Fibroblast of the conjunctiva (primary cell): ENCODE data around the gene CHRND.

ENCODE experiments used
- DNase-seq: peaks from one replicate; pipeline ENCODE4 v3.0.0-alpha.2; 2010; ENCODE audit warnings: low read depth

Gene CHRND

DNA sequence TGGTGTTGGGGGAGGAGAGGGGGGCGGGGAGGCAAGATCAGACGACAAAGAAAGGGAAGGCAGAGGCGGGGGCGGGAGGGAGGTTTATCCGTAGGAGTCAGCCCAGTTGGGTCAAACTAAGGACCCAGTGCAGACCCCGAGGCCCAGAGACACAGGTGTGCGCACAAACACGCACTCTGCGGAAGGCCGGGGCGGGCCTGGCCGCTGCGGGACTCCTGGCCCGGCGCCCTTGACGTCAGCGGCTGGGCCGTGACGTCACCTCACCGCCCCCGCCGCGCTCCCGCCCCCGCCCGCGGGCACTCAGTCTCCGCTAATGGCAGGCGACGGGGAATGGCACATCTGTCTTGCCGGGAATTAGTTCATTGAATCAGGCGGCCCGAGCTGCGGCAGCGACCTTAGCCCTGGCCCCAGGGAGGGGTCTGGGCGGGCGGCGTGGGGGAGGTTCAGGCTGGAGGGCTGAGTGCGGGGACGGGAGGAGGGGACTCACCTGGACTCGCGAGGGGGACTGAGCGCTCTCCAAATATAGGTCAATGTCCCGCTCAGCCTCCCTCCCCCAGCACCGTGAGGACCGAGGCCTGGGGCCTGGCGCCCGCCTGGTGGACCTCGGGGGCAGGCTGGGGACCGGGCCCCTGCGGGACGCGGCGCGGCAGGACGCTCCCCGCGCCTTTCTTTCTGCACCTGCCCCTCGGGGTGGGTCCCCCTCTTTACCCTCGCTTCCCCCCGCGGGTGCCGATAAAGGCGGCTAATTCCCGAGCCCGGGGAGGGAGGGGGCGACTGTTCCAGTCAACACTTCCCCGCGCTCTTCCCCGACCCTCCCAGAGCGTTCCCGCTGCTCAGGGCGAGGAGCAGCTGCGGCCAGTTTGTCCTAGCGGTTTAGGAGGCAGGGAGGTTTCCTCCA, 22.8 kb upstream of the CHRND start:
- DNase-seq, result no peak

DNA sequence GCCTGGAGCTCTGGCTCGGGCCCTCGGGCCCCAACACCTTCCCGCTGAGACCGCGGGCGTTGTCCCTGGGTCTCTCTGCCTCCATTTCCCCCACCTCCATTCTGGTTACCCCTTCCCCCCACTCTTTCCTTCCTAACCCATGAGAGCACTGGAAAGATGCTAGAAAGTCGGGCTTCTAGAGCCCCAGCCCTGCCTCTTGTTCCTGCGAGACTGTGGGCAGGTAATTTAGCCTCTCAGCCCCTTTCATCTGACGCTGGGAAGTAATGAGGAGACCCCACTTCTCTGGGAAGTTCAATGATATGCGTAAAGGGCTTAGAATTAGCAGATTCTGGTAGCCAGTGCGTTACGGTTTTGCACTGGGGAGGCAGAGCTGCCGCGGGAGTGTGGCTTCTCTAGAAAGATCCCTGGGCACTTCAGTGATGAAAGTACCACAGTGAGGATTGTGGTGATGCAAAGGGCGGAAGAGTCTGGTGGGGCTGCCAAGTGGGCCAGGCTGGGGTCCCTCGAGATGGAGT, 22.1 kb upstream of the CHRND start:
- no peak for DNase-seq

DNA sequence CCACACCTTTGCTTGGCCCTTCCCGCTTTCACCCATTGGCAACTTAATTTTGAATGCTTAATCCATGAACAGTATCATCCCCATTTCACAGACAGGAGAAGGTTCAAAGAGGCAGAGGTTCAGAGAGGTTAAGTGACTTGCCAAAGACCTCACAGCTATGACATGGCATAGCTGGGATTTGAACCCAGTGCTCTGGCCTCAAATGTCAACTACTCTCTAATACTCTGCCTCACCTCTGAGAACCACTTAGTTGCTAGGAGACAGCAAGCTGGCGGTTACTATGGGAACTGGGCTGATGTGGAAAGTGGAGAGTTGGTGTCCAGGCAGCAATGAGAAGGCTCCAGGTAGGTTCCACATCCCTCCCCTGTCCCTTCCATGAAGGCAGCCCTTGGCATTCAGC, 21.5 kb upstream of the CHRND start:
- DNase-seq, result no peak

DNA sequence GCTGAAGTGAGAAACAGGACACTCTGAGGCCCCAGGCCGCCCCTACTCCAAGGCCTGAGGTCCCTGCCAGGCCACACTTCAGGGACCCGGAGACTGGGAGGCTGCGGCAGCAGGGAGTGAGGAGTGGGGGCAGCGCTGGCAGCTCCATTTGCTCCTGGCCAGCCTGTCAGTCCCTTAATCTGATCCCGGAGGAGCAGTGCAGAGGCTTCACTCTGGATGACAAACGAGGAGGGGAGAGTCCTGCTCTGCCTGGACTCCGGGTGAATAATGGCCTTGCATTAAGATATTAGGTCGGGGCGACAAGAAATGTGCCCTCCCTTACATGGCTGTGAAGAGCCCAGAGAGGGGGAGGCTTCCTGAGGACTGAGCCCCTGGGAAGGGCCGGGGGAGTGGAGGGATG, 20.1 kb upstream of the CHRND start:
- DNase-seq, result no peak

DNA sequence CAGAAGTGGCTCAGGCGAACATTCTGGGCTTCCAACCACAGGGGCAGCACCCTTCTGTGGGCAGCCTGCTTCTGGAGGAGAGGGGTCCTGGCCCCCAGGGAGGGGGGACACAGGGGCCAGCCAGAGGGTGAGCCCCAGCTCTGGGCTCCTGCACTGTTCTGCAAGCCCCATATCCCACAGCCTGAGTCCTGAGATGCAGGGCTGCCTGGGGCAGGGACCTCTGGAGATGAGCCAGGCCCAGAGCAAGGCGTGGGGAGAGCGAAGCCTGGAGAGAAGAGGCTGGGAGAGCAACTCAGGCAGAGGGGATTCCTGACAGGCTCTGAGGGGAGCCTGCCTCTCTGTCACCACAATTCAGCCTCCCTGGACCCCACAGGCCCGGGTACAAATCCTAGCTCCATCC, 19.3 kb upstream of the CHRND start:
- no peak for DNase-seq

DNA sequence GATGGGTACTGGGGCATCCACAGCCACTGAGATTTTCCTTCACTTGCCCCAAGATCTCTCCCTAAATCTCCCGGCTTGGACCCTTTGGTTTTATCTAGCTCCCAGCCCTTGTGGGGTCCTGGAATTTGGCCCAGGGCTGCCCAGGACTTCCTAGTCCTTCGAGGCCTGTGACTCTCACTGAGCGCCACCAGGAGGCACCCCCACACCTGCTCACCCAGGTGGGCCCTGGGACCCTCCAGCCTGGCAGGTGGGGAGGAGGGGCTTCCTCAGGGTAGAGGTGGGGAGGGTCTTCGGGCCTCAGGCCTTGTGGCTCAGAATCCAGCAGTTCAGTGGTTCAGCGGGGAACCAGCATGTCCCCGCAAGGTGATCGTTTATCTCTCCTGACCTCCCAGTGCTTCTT, 17.7 kb upstream of the CHRND start:
- DNase-seq, result no peak

DNA sequence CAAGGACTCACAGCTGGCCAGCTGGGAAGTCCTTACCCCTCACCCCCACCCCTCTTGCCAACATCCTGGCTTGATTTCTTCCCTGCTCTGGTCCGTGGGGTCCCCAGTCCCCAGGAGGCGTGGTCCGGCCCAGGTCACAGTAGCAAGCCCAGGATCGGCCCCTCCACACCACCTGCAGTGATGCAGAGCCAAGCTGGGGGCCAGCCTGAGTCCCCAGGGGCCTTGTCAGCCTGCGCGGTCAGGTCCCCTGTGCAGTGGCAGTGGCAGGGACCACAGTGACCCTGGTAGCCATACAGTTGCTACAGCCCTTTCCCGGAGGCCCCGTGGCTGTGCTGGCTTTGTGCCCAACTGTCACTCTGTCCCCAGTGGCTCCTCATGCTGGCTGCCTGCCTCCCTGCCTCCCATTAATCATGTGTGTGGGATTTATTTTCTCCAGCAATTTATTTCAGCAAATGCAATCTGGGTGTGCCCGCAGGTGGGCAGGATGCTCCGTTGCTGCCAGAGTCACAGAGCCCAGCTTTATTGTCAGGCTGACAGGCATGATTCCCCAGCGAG, 14.5 kb upstream of the CHRND start:
- DNase-seq, result no peak

DNA sequence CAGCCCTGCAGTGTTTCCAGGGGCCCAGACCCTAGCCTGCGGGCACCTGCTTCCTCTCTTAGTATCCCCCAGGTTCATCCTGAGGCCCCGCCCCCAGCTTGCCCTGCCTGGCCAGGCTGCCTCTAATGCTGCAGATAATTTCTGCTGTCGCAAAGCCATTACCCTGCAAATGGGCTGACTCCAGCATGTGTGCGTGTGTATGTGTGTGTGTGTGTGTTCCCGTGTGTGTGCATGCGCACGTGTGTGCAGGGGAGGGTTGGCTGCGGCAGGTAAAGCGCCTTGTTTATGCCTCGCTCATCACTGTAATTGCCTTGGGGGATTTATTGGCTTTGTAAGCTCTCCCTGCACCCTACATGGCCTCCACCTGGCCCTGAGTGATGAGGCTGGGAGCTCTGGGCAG, 13.4 kb upstream of the CHRND start:
- DNase-seq, result no peak

DNA sequence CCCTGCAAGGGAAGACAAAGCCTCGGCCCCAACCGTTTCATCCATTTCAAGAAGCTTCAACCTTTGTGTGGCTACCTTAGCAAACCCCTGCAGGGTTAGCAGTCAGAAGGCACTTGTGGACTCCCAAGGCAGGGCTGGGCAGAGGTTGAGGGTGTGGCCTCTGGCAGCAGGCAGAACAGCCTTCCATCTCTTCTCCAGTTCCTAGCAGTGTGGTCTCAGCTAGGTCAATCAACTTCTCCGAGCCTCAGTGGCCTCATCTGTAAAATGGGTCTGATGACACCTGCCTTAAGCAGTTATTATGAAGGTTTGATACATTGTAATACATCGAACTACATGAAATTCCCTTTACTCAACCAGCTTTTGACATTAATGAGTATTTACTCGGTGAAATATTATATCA, 12.6 kb upstream of the CHRND start:
- DNase-seq, result no peak

DNA sequence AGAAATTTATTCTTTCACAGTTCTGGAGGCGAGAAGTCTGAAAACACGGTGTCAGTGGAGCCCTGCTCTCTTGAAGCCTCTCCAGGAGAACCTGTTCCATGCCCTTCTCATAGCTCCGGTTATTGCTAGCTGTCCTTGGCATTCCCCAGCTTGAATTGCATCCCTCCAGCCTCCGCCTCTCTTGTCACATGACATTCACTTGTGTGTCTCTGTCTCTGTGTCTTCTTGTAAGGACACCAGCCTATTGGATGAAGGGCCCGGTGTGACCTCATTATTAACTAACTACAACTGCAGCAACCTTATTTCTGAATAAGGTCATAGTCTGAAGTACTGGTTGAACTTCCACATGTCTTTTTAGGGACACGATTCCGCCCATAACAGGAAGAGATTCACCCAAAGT, 10.3 kb upstream of the CHRND start:
- no peak for DNase-seq

DNA sequence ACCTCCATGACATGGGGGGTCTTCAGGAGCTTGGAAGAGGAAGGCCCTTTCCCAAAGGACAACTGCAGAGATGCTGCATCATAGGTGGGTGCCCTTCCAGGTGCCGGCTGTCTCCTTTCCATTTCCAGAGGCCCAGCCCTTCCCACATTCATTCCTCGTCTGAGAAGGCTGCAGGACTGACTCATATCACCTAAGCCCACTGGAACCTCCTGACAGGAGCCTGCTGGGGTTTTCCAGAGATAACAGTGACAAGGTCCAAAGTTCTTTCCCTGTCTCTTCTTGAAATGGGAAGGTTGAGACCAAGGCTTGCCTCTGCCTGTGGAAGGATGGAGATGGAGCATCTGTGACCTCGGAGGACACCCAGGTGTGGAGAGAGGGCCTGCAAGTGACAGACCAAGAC, 9.4 kb upstream of the CHRND start:
- no peak for DNase-seq

DNA sequence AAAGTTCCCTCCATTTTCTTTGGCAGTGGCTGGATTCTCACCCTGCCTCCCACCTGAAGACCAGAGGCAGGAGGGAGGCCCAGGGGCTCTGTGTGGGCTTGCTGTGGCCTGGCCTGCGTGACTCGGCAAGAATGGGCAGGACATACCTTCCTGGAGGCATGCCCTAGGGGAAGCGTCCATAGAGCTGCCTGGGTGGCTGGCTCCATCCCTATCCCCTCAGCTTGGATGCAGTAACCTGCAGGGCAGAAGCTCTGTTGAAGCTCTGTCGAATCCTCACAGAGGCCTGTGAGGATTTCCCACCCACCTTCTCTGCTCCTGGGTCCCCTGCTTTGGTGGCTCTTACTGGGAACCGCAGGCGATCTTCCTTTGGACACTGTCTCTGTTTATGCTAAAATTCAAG, 7.1 kb upstream of the CHRND start:
- no peak for DNase-seq

DNA sequence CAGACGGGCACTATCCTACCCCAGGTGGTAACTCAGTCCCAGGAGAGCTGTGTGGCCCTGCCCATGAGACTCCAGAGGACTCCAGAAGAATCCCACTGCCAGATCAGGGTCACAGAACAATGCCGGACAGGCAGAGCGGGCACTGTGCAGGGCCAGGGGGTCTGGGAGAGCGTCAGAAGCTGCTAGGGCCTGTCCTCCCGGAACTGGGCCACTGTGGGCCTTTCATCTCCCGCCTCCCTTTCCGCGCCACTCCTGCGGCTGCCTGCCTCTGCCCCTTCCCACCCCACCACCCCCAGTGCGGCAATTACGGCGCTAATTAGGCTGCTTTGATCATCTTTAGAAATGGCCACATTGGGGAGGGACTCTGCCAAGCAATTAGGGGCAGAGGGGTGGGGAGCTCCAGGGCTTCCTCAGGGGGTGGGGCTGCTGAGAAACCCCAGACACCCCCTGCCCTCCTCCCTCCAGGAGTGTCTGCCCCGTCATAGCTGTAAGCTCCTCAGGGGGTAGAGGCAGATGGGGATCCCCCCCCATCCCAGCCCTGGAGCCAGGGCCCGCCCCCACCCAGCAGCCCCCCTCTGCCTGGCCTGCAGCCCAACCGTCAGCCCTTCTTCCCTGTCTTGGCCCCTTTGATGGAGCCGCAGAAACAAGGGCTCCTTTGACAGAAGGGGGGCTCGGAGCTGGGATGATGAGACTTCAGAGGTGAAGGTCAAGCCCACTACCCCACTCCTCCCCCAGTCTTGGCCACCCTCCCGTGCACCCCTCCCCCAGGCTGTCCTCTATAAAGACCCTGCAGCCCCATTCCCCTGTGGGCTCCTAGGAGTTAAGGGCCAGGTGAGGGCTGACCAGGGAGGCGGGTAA, 6.2 kb upstream of the CHRND start, which contains the start of gene PRSS56:
PRSS56 (plus strand) TSS at position 808 of the 858 bp plus-strand sequence. CDS start 211 bp downstream, outside the sequence.
- DNase-seq, result no peak

DNA sequence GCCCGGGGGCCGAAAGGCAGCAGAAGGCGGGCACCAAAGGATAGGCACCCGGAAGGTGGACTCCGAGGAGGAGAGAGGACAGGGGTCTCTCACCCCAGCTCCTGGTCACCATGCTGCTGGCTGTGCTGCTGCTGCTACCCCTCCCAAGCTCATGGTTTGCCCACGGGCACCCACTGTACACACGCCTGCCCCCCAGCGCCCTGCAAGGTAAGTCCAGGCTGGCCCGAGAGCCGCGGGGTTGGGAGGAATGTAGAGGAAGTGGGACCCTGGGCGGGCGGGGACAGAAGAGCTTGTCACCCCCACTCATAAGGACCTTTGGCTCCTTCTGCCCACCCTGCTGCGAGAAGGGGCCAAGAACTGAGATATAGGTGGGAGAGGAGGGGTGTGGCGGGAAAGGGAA, 5.5 kb upstream of the CHRND start:
- DNase-seq, result no peak

DNA sequence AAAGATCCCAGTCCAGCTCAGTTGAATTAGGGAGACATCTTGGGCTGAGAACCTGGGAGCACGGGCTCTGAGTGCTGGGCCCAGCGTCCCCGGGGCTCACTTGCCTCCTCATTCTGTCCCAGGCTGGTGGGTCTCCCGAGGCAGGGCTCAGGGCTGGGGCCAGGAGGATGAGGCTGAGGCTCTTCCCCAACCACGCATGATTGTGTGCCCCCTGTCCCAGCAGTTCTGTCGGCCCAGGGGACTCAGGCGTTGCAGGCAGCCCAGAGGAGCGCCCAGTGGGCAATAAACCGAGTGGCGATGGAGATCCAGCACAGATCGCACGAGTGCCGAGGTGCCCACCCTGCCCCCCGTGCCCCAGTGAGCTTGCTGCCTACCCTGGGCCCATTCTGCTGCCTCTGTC, 4.9 kb upstream of the CHRND start:
- DNase-seq, result no peak

DNA sequence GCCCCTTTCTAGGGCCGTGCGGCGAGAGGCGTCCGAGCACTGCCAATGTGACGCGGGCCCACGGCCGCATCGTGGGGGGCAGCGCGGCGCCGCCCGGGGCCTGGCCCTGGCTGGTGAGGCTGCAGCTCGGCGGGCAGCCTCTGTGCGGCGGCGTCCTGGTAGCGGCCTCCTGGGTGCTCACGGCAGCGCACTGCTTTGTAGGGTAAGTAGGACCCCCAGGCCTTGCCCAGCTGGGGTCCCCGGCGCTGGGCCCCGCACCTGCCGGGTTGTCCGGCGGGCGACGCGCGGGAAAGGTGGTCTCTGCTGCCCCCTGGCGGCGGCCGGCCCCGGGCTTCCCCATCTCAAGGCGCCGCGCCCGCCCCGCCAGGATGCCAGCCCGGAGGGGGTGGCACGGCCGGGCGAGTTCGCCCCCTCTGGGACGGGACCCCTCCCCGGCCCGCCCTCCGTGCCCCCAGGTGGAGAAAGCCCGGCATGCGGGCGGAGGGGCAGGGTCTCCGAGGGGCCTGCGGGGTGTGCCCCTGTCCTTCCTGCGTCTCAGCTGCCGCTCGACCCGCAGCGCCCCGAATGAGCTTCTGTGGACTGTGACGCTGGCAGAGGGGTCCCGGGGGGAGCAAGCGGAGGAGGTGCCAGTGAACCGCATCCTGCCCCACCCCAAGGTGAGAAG, 3.9 kb upstream of the CHRND start:
- DNase-seq, result no peak

DNA sequence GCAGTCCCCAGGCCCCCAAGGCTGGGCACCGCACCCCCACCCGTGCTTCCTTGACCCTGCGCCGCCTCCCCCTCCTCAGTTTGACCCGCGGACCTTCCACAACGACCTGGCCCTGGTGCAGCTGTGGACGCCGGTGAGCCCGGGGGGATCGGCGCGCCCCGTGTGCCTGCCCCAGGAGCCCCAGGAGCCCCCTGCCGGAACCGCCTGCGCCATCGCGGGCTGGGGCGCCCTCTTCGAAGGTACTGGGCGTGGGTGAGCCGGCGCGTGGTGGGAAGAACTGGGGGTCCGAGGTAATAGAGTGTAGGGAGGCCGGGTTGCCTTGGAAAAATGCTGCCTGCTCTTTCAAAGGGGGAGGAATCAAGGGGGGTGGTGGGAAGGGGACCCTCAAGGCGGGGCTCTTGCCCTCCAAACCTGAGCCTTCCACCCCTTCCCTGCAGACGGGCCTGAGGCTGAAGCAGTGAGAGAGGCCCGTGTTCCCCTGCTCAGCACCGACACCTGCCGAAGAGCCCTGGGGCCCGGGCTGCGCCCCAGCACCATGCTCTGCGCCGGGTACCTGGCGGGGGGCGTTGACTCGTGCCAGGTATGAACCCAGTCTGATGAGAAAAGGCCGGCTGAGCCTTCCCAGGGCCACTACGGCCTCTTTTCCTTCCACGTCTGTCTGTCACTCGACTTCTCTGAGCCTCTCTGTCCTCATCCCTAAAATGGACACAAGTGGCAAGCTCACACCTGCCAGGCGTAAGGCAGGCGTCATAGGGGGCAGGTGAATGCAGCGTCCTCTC, 3.1 kb upstream of the CHRND start:
- DNase-seq, result no peak

DNA sequence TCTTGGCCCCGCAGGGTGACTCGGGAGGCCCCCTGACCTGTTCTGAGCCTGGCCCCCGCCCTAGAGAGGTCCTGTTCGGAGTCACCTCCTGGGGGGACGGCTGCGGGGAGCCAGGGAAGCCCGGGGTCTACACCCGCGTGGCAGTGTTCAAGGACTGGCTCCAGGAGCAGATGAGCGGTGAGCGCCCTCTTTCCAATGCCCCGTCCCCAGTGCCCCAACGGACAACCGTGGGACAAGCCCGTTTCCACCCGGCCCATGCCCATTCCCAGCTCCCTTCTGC, 2.6 kb upstream of the CHRND start:
- no peak for DNase-seq

DNA sequence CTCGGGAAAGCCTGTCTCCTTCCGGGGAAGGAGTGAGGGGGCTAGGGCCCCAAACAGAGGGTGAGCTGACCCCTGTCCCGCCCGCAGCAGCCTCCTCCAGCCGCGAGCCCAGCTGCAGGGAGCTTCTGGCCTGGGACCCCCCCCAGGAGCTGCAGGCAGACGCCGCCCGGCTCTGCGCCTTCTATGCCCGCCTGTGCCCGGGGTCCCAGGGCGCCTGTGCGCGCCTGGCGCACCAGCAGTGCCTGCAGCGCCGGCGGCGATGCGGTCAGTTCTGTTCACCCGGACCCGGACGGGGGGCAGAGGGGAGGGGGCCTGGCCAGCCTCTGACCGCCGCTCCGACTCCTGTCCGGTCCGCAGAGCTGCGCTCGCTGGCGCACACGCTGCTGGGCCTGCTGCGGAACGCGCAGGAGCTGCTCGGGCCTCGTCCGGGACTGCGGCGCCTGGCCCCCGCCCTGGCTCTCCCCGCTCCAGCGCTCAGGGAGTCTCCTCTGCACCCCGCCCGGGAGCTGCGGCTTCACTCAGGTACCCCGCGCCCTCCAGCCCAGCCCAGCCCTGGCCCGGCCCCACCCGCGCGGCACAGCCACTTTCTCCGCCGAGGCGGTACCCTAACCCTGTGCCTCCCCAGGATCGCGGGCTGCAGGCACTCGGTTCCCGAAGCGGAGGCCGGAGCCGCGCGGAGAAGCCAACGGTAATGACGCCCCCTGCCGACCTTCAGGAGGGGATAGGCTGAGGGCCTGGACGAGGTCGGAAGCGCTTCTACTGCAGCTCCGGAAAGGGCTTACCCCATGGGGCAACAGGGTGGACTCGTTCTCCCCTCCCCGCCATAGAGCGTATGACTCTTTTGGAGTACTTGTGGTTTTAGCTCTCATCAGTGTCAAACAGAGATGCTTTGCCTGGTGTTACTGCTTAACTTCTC, 2.0 kb upstream of the CHRND start:
- no peak for DNase-seq

DNA sequence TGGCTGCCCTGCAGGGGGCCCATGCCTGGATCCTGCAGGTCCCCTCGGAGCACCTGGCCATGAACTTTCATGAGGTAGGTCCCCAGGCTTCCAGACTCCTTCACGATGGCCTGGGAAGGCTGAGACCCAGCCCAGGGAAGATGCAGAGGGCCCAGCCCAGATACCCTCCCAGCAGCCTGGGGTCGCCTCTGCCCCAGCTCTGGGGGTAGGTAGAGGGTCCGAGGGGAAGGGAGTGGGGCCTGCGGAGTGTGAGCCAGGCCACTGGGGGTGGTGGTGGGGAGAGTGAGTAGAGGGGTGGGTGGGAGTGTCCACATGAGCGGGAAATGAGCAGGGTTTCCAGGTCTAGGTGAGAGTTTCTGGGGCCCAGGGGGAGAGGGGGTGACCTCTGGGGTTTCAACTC, 1.2 kb upstream of the CHRND start:
- DNase-seq, result no peak

DNA sequence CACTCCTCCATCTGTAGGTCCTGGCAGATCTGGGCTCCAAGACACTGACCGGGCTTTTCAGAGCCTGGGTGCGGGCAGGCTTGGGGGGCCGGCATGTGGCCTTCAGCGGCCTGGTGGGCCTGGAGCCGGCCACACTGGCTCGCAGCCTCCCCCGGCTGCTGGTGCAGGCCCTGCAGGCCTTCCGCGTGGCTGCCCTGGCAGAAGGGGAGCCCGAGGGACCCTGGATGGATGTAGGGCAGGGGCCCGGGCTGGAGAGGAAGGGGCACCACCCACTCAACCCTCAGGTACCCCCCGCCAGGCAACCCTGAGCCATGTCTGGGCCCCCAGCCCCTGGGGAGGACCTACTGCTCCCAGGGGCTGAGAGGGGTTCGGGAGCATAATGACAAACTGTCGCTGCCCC, 761 bp upstream of the CHRND start:
- DNase-seq, result no peak
